ENCODE results near the gene DDX3X.

DDX3X gene

GRCh38 chrX:41301438-41301824 lies 32.5 kb upstream of the DDX3X start:
- no peaks in the 10 kb centered on the region for H3K9me2 ChIP-seq (replicated peaks; ENCODE audit: control insufficient read depth, low read length)
- H3K27me3 ChIP-seq (ENCODE audit: control insufficient read depth, low read length), result no peaks in the 10 kb centered on the region
- no peak overlapping the region for H3K4me2 ChIP-seq (ENCODE audit: low read length)
- H3K9me3 ChIP-seq (ENCODE audit: control insufficient read depth, insufficient read depth, low read length), result no peaks in the 10 kb centered on the region
- no peaks in the 10 kb centered on the region for H3F3A ChIP-seq (ENCODE audit: control insufficient read depth, insufficient read depth)
- H3K27ac ChIP-seq (ENCODE audit: low read depth, low read length), result no peak overlapping the region
- no peaks in the 10 kb centered on the region for H4K20me1 ChIP-seq (ENCODE audit: control insufficient read depth, insufficient read depth, low read depth, low read length)
- H3K4me1 ChIP-seq (ENCODE audit: control insufficient read depth, low read length), result peaks cover 6% of the 10 kb centered on the region
- no peak overlapping the region for H3K4me3 ChIP-seq (ENCODE audit: low read length)
- no peaks in the 10 kb centered on the region for H3K36me3 ChIP-seq (ENCODE audit: control insufficient read depth, low read length)
- H3K79me2 ChIP-seq (ENCODE audit: control insufficient read depth, low read length), result no peaks in the 10 kb centered on the region
- TF ChIP-seq EZH2phosphoT487 (IDR thresholded peaks at IDR 0.05; ENCODE audit: borderline replicate concordance, low read length) (no peak), CTCF (IDR thresholded peaks at IDR 0.05; ENCODE audit: low read depth, low read length, poor library complexity, severe bottlenecking) (no peak)

GRCh38 chrX:41302370-41302769 lies 31.6 kb upstream of the DDX3X start:
- H3K4me1 ChIP-seq (ENCODE audit: control insufficient read depth, low read length), result peaks cover 6% of the 10 kb centered on the region
- no peak overlapping the region for H3K4me3 ChIP-seq (ENCODE audit: low read length)
- H3K79me2 ChIP-seq (ENCODE audit: control insufficient read depth, low read length), result no peaks in the 10 kb centered on the region
- H3K4me2 ChIP-seq (ENCODE audit: low read length), result no peak overlapping the region
- H3F3A ChIP-seq (ENCODE audit: control insufficient read depth, insufficient read depth), result no peaks in the 10 kb centered on the region
- H3K27me3 ChIP-seq (ENCODE audit: control insufficient read depth, low read length), result no peaks in the 10 kb centered on the region
- TF ChIP-seq CTCF (IDR thresholded peaks at IDR 0.05; ENCODE audit: low read depth, low read length, poor library complexity, severe bottlenecking), result no peak
- TF ChIP-seq EZH2phosphoT487 (IDR thresholded peaks at IDR 0.05; ENCODE audit: borderline replicate concordance, low read length), result no peak
- H4K20me1 ChIP-seq (ENCODE audit: control insufficient read depth, insufficient read depth, low read depth, low read length), result no peaks in the 10 kb centered on the region
- H3K36me3 ChIP-seq (ENCODE audit: control insufficient read depth, low read length), result no peaks in the 10 kb centered on the region
- no peak overlapping the region for H3K27ac ChIP-seq (ENCODE audit: low read depth, low read length)
- no peaks in the 10 kb centered on the region for H3K9me3 ChIP-seq (ENCODE audit: control insufficient read depth, insufficient read depth, low read length)
- H3K9me2 ChIP-seq (replicated peaks; ENCODE audit: control insufficient read depth, low read length), result no peaks in the 10 kb centered on the region

- Histone ChIP-seq H3F3A (ENCODE audit: control insufficient read depth, insufficient read depth) (no peaks in the 10 kb centered on the region), H3K79me2 (ENCODE audit: control insufficient read depth, low read length) (no peaks in the 10 kb centered on the region), H4K20me1 (ENCODE audit: control insufficient read depth, insufficient read depth, low read depth, low read length) (no peaks in the 10 kb centered on the region), H3K27me3 (ENCODE audit: control insufficient read depth, low read length) (no peaks in the 10 kb centered on the region), H3K4me2 (ENCODE audit: low read length) (no peak overlapping the region), H3K4me1 (ENCODE audit: control insufficient read depth, low read length) (peaks cover 6% of the 10 kb centered on the region), H3K4me3 (ENCODE audit: low read length) (no peak overlapping the region), H3K27ac (ENCODE audit: low read depth, low read length) (no peak overlapping the region), H3K9me3 (ENCODE audit: control insufficient read depth, insufficient read depth, low read length) (no peaks in the 10 kb centered on the region), H3K9me2 (replicated peaks; ENCODE audit: control insufficient read depth, low read length) (no peaks in the 10 kb centered on the region), H3K36me3 (ENCODE audit: control insufficient read depth, low read length) (no peaks in the 10 kb centered on the region)
- TF ChIP-seq CTCF (IDR thresholded peaks at IDR 0.05; ENCODE audit: low read depth, low read length, poor library complexity, severe bottlenecking) (no peak), EZH2phosphoT487 (IDR thresholded peaks at IDR 0.05; ENCODE audit: borderline replicate concordance, low read length) (no peak)
Observed at GRCh38 chrX:41303013-41303412, 30.9 kb upstream of the DDX3X start.

- H3K4me3 ChIP-seq (ENCODE audit: low read length), result no peak overlapping the region
- H3F3A ChIP-seq (ENCODE audit: control insufficient read depth, insufficient read depth), result no peaks in the 10 kb centered on the region
- no peaks in the 10 kb centered on the region for H3K9me3 ChIP-seq (ENCODE audit: control insufficient read depth, insufficient read depth, low read length)
- no peak overlapping the region for H3K27ac ChIP-seq (ENCODE audit: low read depth, low read length)
- TF ChIP-seq EZH2phosphoT487 (IDR thresholded peaks at IDR 0.05; ENCODE audit: borderline replicate concordance, low read length), result no peak
- no peak for TF ChIP-seq CTCF (IDR thresholded peaks at IDR 0.05; ENCODE audit: low read depth, low read length, poor library complexity, severe bottlenecking)
- H3K4me2 ChIP-seq (ENCODE audit: low read length), result no peak overlapping the region
- no peaks in the 10 kb centered on the region for H4K20me1 ChIP-seq (ENCODE audit: control insufficient read depth, insufficient read depth, low read depth, low read length)
- no peaks in the 10 kb centered on the region for H3K36me3 ChIP-seq (ENCODE audit: control insufficient read depth, low read length)
- no peaks in the 10 kb centered on the region for H3K79me2 ChIP-seq (ENCODE audit: control insufficient read depth, low read length)
- H3K4me1 ChIP-seq (ENCODE audit: control insufficient read depth, low read length), result peaks cover 6% of the 10 kb centered on the region
- H3K9me2 ChIP-seq (replicated peaks; ENCODE audit: control insufficient read depth, low read length), result no peaks in the 10 kb centered on the region
- H3K27me3 ChIP-seq (ENCODE audit: control insufficient read depth, low read length), result no peaks in the 10 kb centered on the region
Observed at GRCh38 chrX:41304178-41304577, 29.8 kb upstream of the DDX3X start.
